H1 (cell line): ENCODE data around the gene ANXA2. TPM values are rescaled to one million over a fixed set of nuclear protein-coding genes. Genes with fewer than 3 reads are reported as not detected.

ENCODE experiments used
- ATF3 ChIP-seq: IDR thresholded peaks from 2 replicates; pipeline ENCODE4 v1.6.1; 2011; ENCODE audit warnings: low read depth, mild to moderate bottlenecking, low read length; ENCODE audit not compliant: insufficient read depth
- CHD2 ChIP-seq: IDR thresholded peaks from 2 replicates; pipeline ENCODE4 v1.6.1; 2012; ENCODE audit warnings: low read length, improper control_type of control experiment
- KDM4A ChIP-seq: IDR thresholded peaks from one replicate; pipeline ENCODE4 v1.7.1; 2012; ENCODE audit warnings: low read depth, mild to moderate bottlenecking, moderate library complexity, low read length, inconsistent platforms; ENCODE audit not compliant: severe bottlenecking
- MAFK ChIP-seq: IDR thresholded peaks from 2 replicates; pipeline ENCODE4 v1.6.1; 2012; ENCODE audit warnings: low read depth, mild to moderate bottlenecking, improper control_type of control experiment, low read length
- POLR2A ChIP-seq, 2 experiments: IDR thresholded peaks; 1 replicate in 1 of 2; 2 replicates in 1 of 2; pipeline ENCODE4 v1.6.1; 2011; ENCODE audit warnings: low read depth in 2 of 2, low read length in 2 of 2, mild to moderate bottlenecking in 2 of 2; ENCODE audit errors: control extremely low read depth in 1 of 2
- POU5F1 ChIP-seq: IDR thresholded peaks from 2 replicates; pipeline ENCODE4 v1.6.1; 2011; ENCODE audit warnings: low read depth, mild to moderate bottlenecking, low read length, moderate library complexity
- RAD21 ChIP-seq, 2 experiments: IDR thresholded peaks in 1 of 2; conservative IDR thresholded peaks in 1 of 2; 2 replicates each; pipeline ENCODE4 v1.6.1; 2011; ENCODE audit warnings: low read depth in 2 of 2, low read length in 2 of 2, improper control_type of control experiment in 1 of 2, inconsistent platforms in 1 of 2, mild to moderate bottlenecking in 1 of 2, moderate library complexity in 1 of 2
- RFX5 ChIP-seq: IDR thresholded peaks from 2 replicates; pipeline ENCODE4 v1.6.1; 2011; ENCODE audit warnings: low read depth, low read length, improper control_type of control experiment, borderline replicate concordance
- SIRT6 ChIP-seq: IDR thresholded peaks from one replicate; pipeline ENCODE4 v1.7.1; 2012; ENCODE audit warnings: low read length, inconsistent platforms
- SIX5 ChIP-seq: IDR thresholded peaks from 2 replicates; pipeline ENCODE4 v1.6.1; 2011; ENCODE audit warnings: mild to moderate bottlenecking, low read depth, low read length
- SRF ChIP-seq: IDR thresholded peaks from 2 replicates; pipeline ENCODE4 v1.6.1; 2011; ENCODE audit warnings: mild to moderate bottlenecking, low read depth, low read length, moderate library complexity
- SUZ12 ChIP-seq: fragments of 200-600 bp; sonication (generic); IDR thresholded peaks from 2 replicates; pipeline ENCODE4 v1.6.1; 2012; ENCODE audit warnings: mild to moderate bottlenecking, inconsistent platforms, low read length, moderate library complexity, mixed read lengths
- polyA plus RNA-seq, 7 experiments: library from polyadenylated mRNA; depleted of rRNA in 3 of 7; stranded (reverse) in 5 of 7; unstranded in 2 of 7; fragments of >200 nt in 5 of 7; fragments of 200-250 nt in 2 of 7; gene quantifications; 1 replicate in 5 of 7; 2 replicates in 1 of 7; 4 replicates in 1 of 7; pipeline versions ENCODE4 v1.2.1 to v1.2.3, GENCODE V29; 2011 to 2013; ENCODE audit warnings: missing spikeins in 2 of 7, mixed read lengths in 2 of 7
- total RNA-seq: library from RNA; stranded (reverse); fragmentation: NEBNext Ultra II Directional; extraction: Animal tissue kit (Norgen Biotek cat#: 25700); gene quantifications from 2 replicates; pipeline ENCODE4 v1.2.1, GENCODE V29; 2021

ANXA2 gene
- total and polyA plus RNA-seq, 2 of the 8 experiments (the other 6 are each of a cell fraction or from before 2014, with no cell fraction given) = 178 to 217 TPM

- TF ChIP-seq POU5F1 (0 out of 2 replicates have a peak, but pooled peaks have one; percentile 37), MAFK (no peak), SRF (no peak), RAD21 (IDR thresholded peaks at IDR 0.05 in 1 of 2, conservative IDR thresholded peaks at IDR 0.05 in 1 of 2; ENCODE audit: low read depth in 2 of 2, low read length in 2 of 2) (no peak), CHD2 (no peak), KDM4A (no peak), SUZ12 (no peak), ATF3 (no peak), RFX5 (no peak), SIX5 (no peak), SIRT6 (no peak), POLR2A (IDR thresholded peaks at IDR 0.05; ENCODE audit: control extremely low read depth in 1 of 2, low read depth in 2 of 2, low read length in 2 of 2) (no peak)
Measured at GRCh38 chr15:60396100-60396499, 1.7 kb downstream of the ANXA2 start (continued).
